Measurements from ENCODE around the gene RAB11FIP2. TPM values are rescaled to one million over a fixed set of nuclear protein-coding genes. Genes with fewer than 3 reads are reported as not detected.

RAB11FIP2 gene
- total RNA-seq, 6 experiments from 2014 or later = 5.3 to 14.3 (median 6.9) TPM

GRCh38 chr10:118002581-118002980, 44.2 kb downstream of the RAB11FIP2 start:
- H3K4me3 ChIP-seq = no peak overlapping the region
- ATAC-seq (no peak), DNase-seq (no peak)
- H3K36me3 ChIP-seq = peaks cover 0 to 11% (median 0%) of the 10 kb centered on the region in 4 donors
- TF ChIP-seq POLR2A (IDR thresholded peaks at IDR 0.05) = no peak
- TF ChIP-seq CTCF (IDR thresholded peaks at IDR 0.05) = no peak
- H3K4me1 ChIP-seq = no peaks in the 10 kb centered on the region
- H3K27me3 ChIP-seq = no peaks in the 10 kb centered on the region
- 79% methylated on average over 6 of the region's 6 CpGs for WGBS (ENCODE audit: insufficient coverage, low coverage, low lambda C conversion rate, missing lambda C conversion rate)
- no peaks in the 10 kb centered on the region for H3K9me3 ChIP-seq
- no peak overlapping the region for H3K27ac ChIP-seq
- intact Hi-C loops (cut with DNase I) = no loop called here

- no peak for ATAC-seq
Observed at GRCh38 chr10:117997673-117998072, 49.1 kb downstream of the RAB11FIP2 start.

GRCh38 chr10:117996709-117997108, 50.0 kb downstream of the RAB11FIP2 start:
- Histone ChIP-seq H3K27me3 (no peaks in the 10 kb centered on the region), H3K9me3 (no peaks in the 10 kb centered on the region), H3K27ac (no peak overlapping the region), H3K36me3 (no peaks in the 10 kb centered on the region), H3K4me1 (no peaks in the 10 kb centered on the region), H3K4me3 (no peak overlapping the region)
- DNase-seq (no peak), ATAC-seq (no peak)
- 80% methylated on average over 1 of the region's 1 CpG for WGBS (ENCODE audit: insufficient coverage, low coverage, low lambda C conversion rate, missing lambda C conversion rate)
- no peak for TF ChIP-seq POLR2A (IDR thresholded peaks at IDR 0.05)
- TF ChIP-seq CTCF (IDR thresholded peaks at IDR 0.05) = no peak
- intact Hi-C loops (cut with DNase I) = no loop called here

More at GRCh38 chr10:117997673-117998072, 49.1 kb downstream of the RAB11FIP2 start:
- H3K9me3 ChIP-seq = no peaks in the 10 kb centered on the region
- H3K4me3 ChIP-seq = no peak overlapping the region
- TF ChIP-seq CTCF (IDR thresholded peaks at IDR 0.05) (no peak), POLR2A (IDR thresholded peaks at IDR 0.05) (no peak)
- WGBS (ENCODE audit: insufficient coverage, low coverage, low lambda C conversion rate, missing lambda C conversion rate) = 67% methylated on average over 1 of the region's 1 CpG
- H3K36me3 ChIP-seq = no peaks in the 10 kb centered on the region
- DNase-seq = no peak
- H3K27ac ChIP-seq = no peak overlapping the region
- H3K4me1 ChIP-seq = no peaks in the 10 kb centered on the region
- intact Hi-C loops (cut with DNase I) = no loop called here
- H3K27me3 ChIP-seq = no peaks in the 10 kb centered on the region

GRCh38 chr10:117994771-117995170, 52.0 kb downstream of the RAB11FIP2 start:
- intact Hi-C loops (cut with DNase I) = no loop called here
- Histone ChIP-seq H3K27ac (no peak overlapping the region), H3K4me3 (no peak overlapping the region), H3K36me3 (no peaks in the 10 kb centered on the region), H3K4me1 (no peaks in the 10 kb centered on the region), H3K9me3 (no peaks in the 10 kb centered on the region), H3K27me3 (no peaks in the 10 kb centered on the region)
- TF ChIP-seq CTCF (IDR thresholded peaks at IDR 0.05) (no peak), POLR2A (IDR thresholded peaks at IDR 0.05) (no peak)
- WGBS (ENCODE audit: insufficient coverage, low coverage, low lambda C conversion rate, missing lambda C conversion rate) = 100% methylated on average over 2 of the region's 2 CpGs
- no peak for ATAC-seq
- DNase-seq = no peak

- no peak for ATAC-seq
- H3K9me3 ChIP-seq = no peaks in the 10 kb centered on the region
- 89% methylated on average over 3 of the region's 4 CpGs for WGBS (ENCODE audit: insufficient coverage, low coverage, low lambda C conversion rate, missing lambda C conversion rate)
- intact Hi-C loops (cut with DNase I) = no loop called here
- H3K4me1 ChIP-seq = no peaks in the 10 kb centered on the region
- no peak overlapping the region for H3K27ac ChIP-seq
- no peaks in the 10 kb centered on the region for H3K27me3 ChIP-seq
- no peaks in the 10 kb centered on the region for H3K36me3 ChIP-seq
- no peak for DNase-seq
- TF ChIP-seq CTCF (IDR thresholded peaks at IDR 0.05) (no peak), POLR2A (IDR thresholded peaks at IDR 0.05) (no peak)
- H3K4me3 ChIP-seq = no peak overlapping the region
Observed at GRCh38 chr10:117993166-117993565, 53.6 kb downstream of the RAB11FIP2 start.
